K562 (cell line): ENCODE measurements around the gene ZDHHC19. TPM values are rescaled to one million over a fixed set of nuclear protein-coding genes. Genes with fewer than 3 reads are reported as not detected.

Source experiments
- ATAC-seq: fragments of 200-7000 bp; cut with Tn5 transposase; 3 replicates; pipeline ENCODE4 v1.9.1; 2020; ENCODE audit warnings: moderate library complexity
- BruUV-seq: library from RNA; stranded (reverse); fragments of 400-500 nt; replicated peaks from 2 replicates; lab custom pipeline; 2021; lab: Mats Ljungman, UMichigan
- CTCF ChIA-PET: fragments of 300-600 bp; formaldehyde crosslinking; extraction: SDS; loops from one replicate; lab custom pipeline; 2021; ENCODE audit warnings: low intra/inter-chr PET ratio; lab: Yijun Ruan, JAX
- POLR2A ChIA-PET: fragments of 300-600, 350-650 bp; sonication (Branson Sonifier 250); formaldehyde crosslinking; extraction: SDS; loops from one replicate; lab custom pipeline; 2021; ENCODE audit warnings: antibody characterized with exemption, inconsistent platforms; lab: Yijun Ruan, JAX
- DNase-seq, 4 experiments: peaks; one replicate each; pipeline versions ENCODE4 v3.0.0 to v3.0.0-alpha.2; 2011 to 2018; ENCODE audit warnings: low spot score in 3 of 4, mixed read lengths in 3 of 4; ENCODE audit errors: extremely low read depth in 1 of 4
- FAIRE-seq: peaks from 2 replicates; lab custom pipeline; 2011; peaks lifted over from hg19 to GRCh38; lab: Jason Lieb, UNC
- H2AFZ ChIP-seq: 2 replicates; pipeline ENCODE4 v1.6.0; 2011; ENCODE audit warnings: low read depth, low read length, control low read depth, inconsistent platforms
- H3K27ac ChIP-seq: fragments of 200-600 bp; 3 replicates; pipeline ENCODE4 v1.8.0; 2011; ENCODE audit warnings: low read depth, mild to moderate bottlenecking, control low read depth, inconsistent platforms, low read length, moderate library complexity, mixed read lengths; ENCODE audit errors: extremely low read depth
- H3K27me3 ChIP-seq, 2 experiments: fragments of 300-600 bp in 1 of 2; 2 replicates in 1 of 2; 3 replicates in 1 of 2; pipeline versions ENCODE4 v1.6.0 to v1.8.0; 2011; ENCODE audit warnings: inconsistent platforms in 2 of 2, low read length in 2 of 2, mild to moderate bottlenecking in 1 of 2, mixed read lengths in 1 of 2, moderate library complexity in 1 of 2; ENCODE audit not compliant: control insufficient read depth in 2 of 2, insufficient read depth in 2 of 2
- H3K36me3 ChIP-seq: fragments of 300-600 bp; 3 replicates; pipeline ENCODE4 v1.8.0; 2011; ENCODE audit warnings: mild to moderate bottlenecking, low read length, inconsistent platforms; ENCODE audit not compliant: control insufficient read depth, insufficient read depth
- H3K4me1 ChIP-seq, 2 experiments: fragments of 200-600 bp in 1 of 2; replicated peaks in 1 of 2; 2 replicates in 1 of 2; 3 replicates in 1 of 2; pipeline versions ENCODE4 v1.5.1 to v1.8.0; 2011; ENCODE audit warnings: inconsistent platforms in 2 of 2, low read length in 2 of 2, mild to moderate bottlenecking in 1 of 2, mixed read lengths in 1 of 2, moderate library complexity in 1 of 2; ENCODE audit not compliant: control insufficient read depth in 2 of 2, insufficient read depth in 2 of 2
- H3K4me2 ChIP-seq: 2 replicates; pipeline ENCODE4 v1.6.1; 2011; ENCODE audit warnings: low read length, control low read depth, inconsistent platforms, mixed read lengths; ENCODE audit not compliant: insufficient read depth
- H3K4me3 ChIP-seq: fragments of 200-600 bp; sonication (generic), shearing (Covaris generic); 2 replicates; pipeline ENCODE4 v1.5.1; 2016; ENCODE audit warnings: control low read depth, inconsistent platforms
- H3K79me2 ChIP-seq: fragments of 200-600 bp; 3 replicates; pipeline ENCODE4 v1.8.0; 2011; ENCODE audit warnings: low read length, inconsistent platforms; ENCODE audit not compliant: control insufficient read depth, insufficient read depth
- H3K9ac ChIP-seq, 2 experiments: 2 replicates each; pipeline versions ENCODE4 v1.6.0 to v1.6.1; 2011; ENCODE audit warnings: low read depth in 2 of 2, low read length in 2 of 2, control low read depth in 1 of 2, inconsistent platforms in 1 of 2, mild to moderate bottlenecking in 1 of 2, mixed read lengths in 1 of 2; ENCODE audit not compliant: insufficient read depth in 1 of 2
- H3K9me1 ChIP-seq: one replicate; pipeline ENCODE4 v1.6.0; 2011; ENCODE audit warnings: inconsistent platforms, mild to moderate bottlenecking, low read length, moderate library complexity; ENCODE audit not compliant: control insufficient read depth, insufficient read depth
- H3K9me3 ChIP-seq: replicated peaks from 2 replicates; pipeline ENCODE4 v1.5.1; 2011; ENCODE audit warnings: low read depth, low read length, inconsistent platforms; ENCODE audit not compliant: control insufficient read depth, insufficient read depth
- H4K20me1 ChIP-seq: replicated peaks from 2 replicates; pipeline ENCODE4 v1.6.1; 2011; ENCODE audit warnings: low read length, inconsistent platforms, mixed read lengths; ENCODE audit not compliant: control insufficient read depth, insufficient read depth
- BRCA1 ChIP-seq, 2 experiments: fragments of 450-650 bp in 1 of 2; sonication (generic) in 1 of 2; formaldehyde crosslinking in 1 of 2; IDR thresholded peaks; 2 replicates each; pipeline versions ENCODE4 v1.5.0 to v1.6.1; 2017 to 2020; ENCODE audit warnings: mild to moderate bottlenecking in 1 of 2, missing genetic modification reagents in 1 of 2
- CBFB ChIP-seq: sonication (generic); formaldehyde crosslinking; IDR thresholded peaks from 2 replicates; pipeline ENCODE4 v1.4.0; 2020; ENCODE audit warnings: mild to moderate bottlenecking, missing genetic modification reagents
- FOXK2 ChIP-seq, 2 experiments: fragments of 450-650 bp; IDR thresholded peaks in 1 of 2; conservative IDR thresholded peaks in 1 of 2; 2 replicates each; pipeline ENCODE4 v1.6.1; 2016; ENCODE audit warnings: low read depth in 2 of 2, mild to moderate bottlenecking in 1 of 2
- MTA3 ChIP-seq: fragments of 450-650 bp; formaldehyde crosslinking; IDR thresholded peaks from 2 replicates; pipeline ENCODE4 v1.6.1; 2017; ENCODE audit warnings: mild to moderate bottlenecking, borderline replicate concordance
- RBFOX2 ChIP-seq: fragments of 200-400 bp; formaldehyde crosslinking; IDR thresholded peaks from 2 replicates; pipeline ENCODE4 v1.6.1; 2017; ENCODE audit warnings: low read depth, mild to moderate bottlenecking, low read length, moderate library complexity
- WGBS: fragments of 100-300 bp; shearing (Covaris generic); methylation state at CpG from one replicate; pipeline ENCODE4 v1.1.6; 2016; ENCODE audit warnings: low coverage, mixed read lengths; ENCODE audit not compliant: insufficient coverage; ENCODE audit errors: missing lambda C conversion rate; 5-methylcytosine and 5-hydroxymethylcytosine counted together
- in situ Hi-C: fragments of 300-500 bp; cut with MboI; formaldehyde crosslinking; loops from 4 replicates; pipeline ENCODE4 v1.15.0; 2018; ENCODE audit warnings: inconsistent platforms, mixed read lengths
- intact Hi-C: fragments of 100-400 bp; cut with micrococcal nuclease; formaldehyde crosslinking; loops from 2 replicates; pipeline ENCODE4 v1.14.2; 2022
- polyA plus RNA-seq, 8 experiments: library from polyadenylated mRNA; depleted of rRNA in 4 of 8; stranded (reverse) in 5 of 8; unstranded in 3 of 8; fragments of >200 nt; fragmentation: Nextera tagmentation in 2 of 8; fragmentation: Illumina TruSeq in 1 of 8; extraction: Ambion mirVana in 2 of 8; extraction: Trizol in 1 of 8; gene quantifications; 2 replicates each; pipeline versions ENCODE4 v1.2.1 to v1.2.3, GENCODE V29; 2011 to 2014; ENCODE audit warnings: inconsistent platforms in 1 of 8, missing spikeins in 1 of 8
- total RNA-seq, 7 experiments: library from RNA; depleted of rRNA in 6 of 7; stranded (reverse); fragments of >200 nt in 6 of 7; fragmentation: Illumina TruSeq in 2 of 7; extraction: Trizol in 2 of 7; gene quantifications; 2 replicates each; pipeline versions ENCODE4 v1.2.1 to v1.2.3, GENCODE V29; 2011 to 2021; ENCODE audit warnings: low replicate concordance in 1 of 7

Gene ZDHHC19
- total and polyA plus RNA-seq, 9 of the 15 experiments (the other 6 are each of a cell fraction or from before 2014, with no cell fraction given) = 0.40 to 5.5 (median 1.1) TPM

DNA sequence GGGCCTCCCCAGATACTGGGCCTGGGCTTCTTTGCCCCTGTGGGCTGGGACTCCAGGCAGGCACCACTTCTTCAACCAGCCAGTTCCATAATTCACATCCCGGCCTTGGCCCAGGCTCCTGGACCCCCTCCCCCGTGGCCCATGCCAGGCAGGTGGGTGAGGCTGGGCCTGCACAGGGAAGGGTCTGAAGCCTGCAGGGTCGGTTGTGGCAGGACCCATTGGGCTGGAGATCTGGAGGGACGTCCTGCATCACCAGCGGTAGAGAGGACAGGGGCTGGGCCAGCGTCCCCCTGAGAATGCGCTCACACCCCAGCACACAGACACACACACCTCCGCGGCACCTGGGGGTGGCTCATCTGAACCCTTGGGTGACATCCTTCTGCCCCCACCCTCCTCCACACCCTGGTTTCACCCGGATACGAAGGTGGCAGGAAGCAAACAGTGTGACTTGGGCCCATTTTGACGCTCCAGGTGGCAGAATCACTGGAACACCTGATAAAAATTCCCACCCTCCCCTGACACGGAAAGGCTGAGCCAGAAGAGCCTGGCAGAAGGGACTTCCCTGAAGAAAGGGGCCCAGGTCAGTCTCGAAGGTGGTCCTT, 15.4 kb downstream of the ZDHHC19 start:
- POLR2A ChIA-PET = interaction anchor here (0.7 to 2.5 kb wide), 5 partner anchors 116 to 173 kb away, joined by 3 to 11 read pairs (median 4); no protein-coding TSS in a partner anchor
- no peaks in the 10 kb centered on the region for H3K27me3 ChIP-seq
- peak overlapping the region in 1 of 2 experiments; percentile 80; a peak in 2 of 4 replicates for H3K9ac ChIP-seq
- no peak for DNase-seq
- intact Hi-C loops (loop anchor here (1.0 to 10.0 kb wide), 6 partner anchors 53 to 481 kb away; no protein-coding TSS in a partner anchor), in situ Hi-C loops (no loop called here)
- H3K4me2 ChIP-seq = peak overlapping the region; percentile 5; the same call in 1 of the 2 replicates
- TF ChIP-seq MTA3 (no peak), BRCA1 (IDR thresholded peaks at IDR 0.05) (no peak), BRCA1 (CRISPR knock-in tag; IDR thresholded peaks at IDR 0.05) (0 out of 2 replicates have a peak, but pooled peaks have one; percentile 34), FOXK2 (conservative IDR thresholded peaks at IDR 0.05 in 1 of 2, IDR thresholded peaks at IDR 0.05 in 1 of 2; ENCODE audit: low read depth in 2 of 2) (no peak), RBFOX2 (0 out of 2 replicates have a peak, but pooled peaks have one; percentile 16), CBFB (peak; percentile 6; the same call in 1 of the 2 replicates)
- no TSS peak for BruUV-seq
- no peak for FAIRE-seq
- H3K4me3 ChIP-seq = no peak overlapping the region
- H3K9me1 ChIP-seq = no peaks in the 10 kb centered on the region
- H3K9me3 ChIP-seq = no peaks in the 10 kb centered on the region
- no peaks in the 10 kb centered on the region for H3K36me3 ChIP-seq
- 70% methylated on average over 12 of the region's 14 CpGs for WGBS
- peaks cover 43 to 76% of the 10 kb centered on the region in 2 experiments for H3K4me1 ChIP-seq
- peaks cover 25% of the 10 kb centered on the region for H3K79me2 ChIP-seq
- CTCF ChIA-PET = interaction anchor here (1.7 to 4.0 kb wide), 3 partner anchors 122 to 173 kb away, joined by 16 to 49 read pairs (median 19); no protein-coding TSS in a partner anchor
- no peak for ATAC-seq
- H2AFZ ChIP-seq = no peak overlapping the region; the same call in 1 of the 2 replicates
- H4K20me1 ChIP-seq = no peaks in the 10 kb centered on the region
- H3K27ac ChIP-seq = no peak overlapping the region
